Liver (tissue), 3 donors: ENCODE measurements around the gene CYP3A7.

ENCODE experiments used
- CTCF ChIP-seq: fragments of 150-350 bp; IDR thresholded peaks from 2 replicates; pipeline ENCODE4 v1.5.1; 2017; ENCODE audit warnings: improper control_type of control experiment, low read depth, low read length; ENCODE audit not compliant: missing input control
- EGR1 ChIP-seq, 2 donors: IDR thresholded peaks; 2 replicates each; pipeline ENCODE4 v1.6.1; 2016 to 2018; ENCODE audit warnings: antibody characterized with exemption in 2 of 2, low read depth in 2 of 2
- FOXA2 ChIP-seq: IDR thresholded peaks from 2 replicates; pipeline ENCODE4 v1.6.1; 2016; ENCODE audit warnings: antibody characterized with exemption
- MAX ChIP-seq: IDR thresholded peaks from 2 replicates; pipeline ENCODE4 v1.6.1; 2016; ENCODE audit warnings: antibody characterized with exemption
- RAD21 ChIP-seq, 2 donors: IDR thresholded peaks; 2 replicates each; pipeline ENCODE4 v1.6.1; 2016; ENCODE audit warnings: antibody characterized with exemption in 2 of 2, mild to moderate bottlenecking in 2 of 2
- SP1 ChIP-seq: IDR thresholded peaks from 2 replicates; pipeline ENCODE4 v1.6.1; 2018; ENCODE audit warnings: antibody characterized with exemption, mild to moderate bottlenecking
- ZBTB33 ChIP-seq: IDR thresholded peaks from 2 replicates; pipeline ENCODE4 v1.6.1; 2016; ENCODE audit warnings: antibody characterized with exemption
- donor health status: healthy.
- donor health status: healthy.

- TF ChIP-seq CTCF (no peak), MAX (no peak), RAD21 (IDR thresholded peaks at IDR 0.05) (no peak), FOXA2 (no peak), ZBTB33 (no peak), SP1 (no peak), EGR1 (IDR thresholded peaks at IDR 0.05; ENCODE audit: low read depth in 2 of 2) (no peak)
These were observed 27.9 kb downstream of the CYP3A7 start for GRCh38 chr7:99707096-99707495.
